Head of caudate nucleus (tissue), 42 donors: ENCODE results near the gene POU2AF3.
"Not testable (repeated sequence)": the region's sequence is repeated elsewhere in the genome, so short reads cannot be mapped to it uniquely, and the experiment has no call there.

Experiments
- DNase-seq, 42 donors: peaks; one replicate each; pipeline versions ENCODE4 v3.0.0 to v3.0.0-alpha.2; 2020 to 2021; ENCODE audit warnings: mixed read lengths in 7 of 42
- intact Hi-C: fragments of 100-400 bp; cut with DNase I; formaldehyde crosslinking; loops from one replicate; pipeline ENCODE4 v1.15.0; 2022

POU2AF3 gene

DNA sequence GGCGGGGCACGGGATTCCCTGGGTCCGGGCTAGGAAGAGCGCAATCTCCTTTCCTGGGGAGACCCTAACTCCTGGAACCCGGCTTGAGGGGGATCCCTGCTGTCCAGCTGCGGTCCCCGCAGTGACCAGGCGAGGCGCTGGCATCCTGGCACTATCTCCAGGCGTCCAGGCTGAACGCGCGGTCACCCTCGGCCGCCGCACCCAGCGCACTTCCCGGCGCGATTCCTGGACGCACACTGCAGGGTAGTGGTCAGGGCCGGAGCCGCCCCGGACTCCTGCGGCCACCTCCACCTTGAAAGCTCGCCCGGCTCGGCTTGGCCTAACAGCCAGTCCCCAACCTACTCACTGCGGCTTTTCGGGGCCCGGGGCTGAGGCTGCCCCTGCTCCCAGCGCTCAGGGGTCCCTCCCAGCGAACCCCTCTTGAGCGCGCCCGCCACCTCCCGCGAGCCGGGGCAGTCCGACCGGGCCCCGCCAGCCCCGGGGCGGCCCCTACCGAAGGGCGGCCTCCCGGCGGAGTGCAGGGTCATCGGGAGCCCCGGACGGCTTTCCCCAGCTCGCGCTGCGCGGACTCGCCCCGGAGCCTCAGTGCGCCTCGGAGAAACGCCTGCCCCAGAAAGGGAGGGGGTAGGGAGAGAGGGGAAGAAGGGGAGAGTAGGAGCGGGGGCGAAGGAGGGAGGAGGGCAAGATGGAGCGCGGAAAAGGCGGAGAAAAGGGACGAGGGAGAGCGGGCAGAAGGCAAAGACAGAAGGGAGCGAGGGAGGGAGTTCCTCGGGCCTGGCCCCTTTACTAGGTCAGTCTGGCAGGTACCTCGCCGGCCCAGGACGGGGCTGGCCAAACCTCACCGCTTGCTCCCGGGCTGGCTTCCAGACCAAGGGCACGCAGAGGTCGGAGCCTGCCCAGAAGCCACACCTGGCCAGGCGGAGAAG is 1.0 kb downstream of the POU2AF3 start:
- intact Hi-C loops, result no loop called here
- peak in 41 of 42 donors; percentile 39 to 84 (median 69) for DNase-seq

DNA sequence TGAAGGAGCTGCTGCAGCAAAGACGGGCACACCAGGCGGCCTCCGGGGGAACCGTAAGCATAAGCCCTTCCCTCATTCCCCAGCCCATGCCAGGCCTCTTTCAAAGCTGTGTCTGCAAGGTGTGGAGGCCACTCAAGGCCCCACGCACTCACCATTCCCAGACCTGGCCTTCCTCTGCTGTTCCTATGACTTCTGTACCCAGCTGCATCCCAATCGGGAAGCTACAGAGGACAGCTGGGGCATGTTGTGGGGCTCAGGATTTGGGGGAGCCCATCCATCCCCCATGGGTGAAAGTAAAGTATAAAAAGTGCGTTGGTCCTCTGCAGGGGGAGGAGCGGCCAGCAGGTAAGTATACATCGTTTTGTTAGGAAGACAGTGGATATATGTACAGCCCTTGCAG is 2.2 kb downstream of the POU2AF3 start:
- intact Hi-C loops, result no loop called here
- DNase-seq, result no peak

DNA sequence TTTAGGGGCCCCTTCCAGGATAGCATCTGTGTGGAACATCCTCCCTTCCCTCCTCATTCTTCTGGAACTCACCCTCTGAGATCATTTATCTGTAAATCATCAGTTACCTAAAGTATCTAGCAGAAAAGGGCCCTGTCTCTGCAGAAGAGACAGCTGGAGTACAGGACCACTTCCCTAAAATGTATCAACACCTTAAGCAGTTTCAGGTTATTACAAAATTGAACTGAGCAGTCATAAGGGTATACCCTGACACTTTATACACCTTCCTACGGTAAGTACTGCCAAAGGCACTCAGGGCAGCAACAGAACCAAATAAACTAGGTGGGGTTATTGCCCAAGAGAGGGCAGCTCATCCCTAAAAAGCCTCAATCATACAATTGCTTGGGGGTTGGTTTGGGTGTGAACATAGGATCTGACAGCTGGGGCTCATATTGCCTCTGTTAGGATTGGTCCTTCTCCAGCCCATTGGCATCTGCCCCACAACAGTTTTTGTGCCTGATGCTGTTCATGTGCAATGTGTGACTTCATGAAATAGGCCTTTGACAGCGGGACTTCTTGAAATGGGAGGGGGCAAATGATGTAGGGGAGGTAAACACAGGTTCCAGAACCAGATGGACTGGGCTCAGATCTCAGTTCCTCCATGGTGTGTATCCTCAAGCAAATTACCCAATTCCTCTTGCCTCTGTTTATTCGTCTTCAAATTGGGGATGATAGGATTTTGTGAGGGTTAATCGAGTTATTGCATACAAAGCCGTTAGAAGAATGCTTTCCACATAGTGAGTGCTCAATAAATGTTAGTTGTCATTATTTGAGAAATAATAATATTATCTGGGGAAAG is 2.9 kb downstream of the POU2AF3 start:
- DNase-seq, result peak in 1 of 42 donors; percentile 34
- intact Hi-C loops, result no loop called here

DNA sequence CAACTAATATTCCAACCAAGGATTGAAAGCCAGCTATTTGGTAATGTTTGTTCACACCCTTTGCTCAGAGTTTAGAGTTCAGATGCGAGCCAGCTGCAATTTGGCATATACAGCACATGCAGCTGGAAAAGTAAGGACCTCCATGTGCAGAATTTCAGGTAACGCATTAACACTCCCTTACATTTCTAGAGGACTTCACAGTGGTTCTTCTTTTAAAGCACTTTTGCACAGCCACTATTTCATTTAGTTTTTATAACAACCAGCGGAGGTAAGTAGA is 3.4 kb downstream of the POU2AF3 start:
- intact Hi-C loops, result no loop called here
- DNase-seq, result no peak

DNA sequence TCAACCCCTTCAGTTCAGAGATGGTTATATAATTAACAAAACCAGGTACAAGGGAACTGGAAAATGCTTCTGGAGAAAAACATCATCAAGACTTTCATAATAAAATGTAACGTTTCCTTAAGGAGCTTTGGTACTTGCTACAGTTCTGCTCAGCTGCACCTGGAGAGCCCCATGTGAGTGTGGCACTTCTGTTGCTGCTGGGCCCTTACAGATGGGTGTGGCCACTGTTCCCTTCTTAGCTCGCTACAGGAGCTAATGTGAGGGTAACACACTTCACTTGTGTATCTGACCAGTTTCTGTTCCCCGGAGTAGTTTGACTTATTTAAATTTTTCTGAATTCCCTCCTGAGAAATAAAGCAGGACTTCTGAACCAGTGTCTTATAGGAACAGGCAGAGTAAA is 4.0 kb downstream of the POU2AF3 start:
- intact Hi-C loops, result no loop called here
- DNase-seq, result no peak

DNA sequence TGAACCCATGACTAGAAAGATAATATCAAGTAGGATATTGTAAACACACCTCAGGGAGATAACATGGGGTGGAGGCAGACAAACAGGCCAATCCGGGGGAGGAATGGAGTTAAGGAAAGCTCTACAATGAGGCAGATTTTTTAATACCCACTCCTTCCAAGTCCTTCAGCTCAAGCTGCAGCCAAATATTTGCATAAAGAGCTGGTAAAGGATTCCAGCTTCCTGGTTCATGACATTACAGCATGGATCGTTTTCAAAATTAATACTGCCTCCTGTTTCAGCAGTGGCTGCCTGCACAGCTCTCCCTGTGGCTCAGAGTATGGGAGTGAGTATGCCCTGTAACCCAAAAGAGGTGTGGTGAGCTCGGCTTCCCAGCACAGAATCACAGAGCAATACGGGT is 5.1 kb downstream of the POU2AF3 start:
- intact Hi-C loops, result no loop called here

DNA sequence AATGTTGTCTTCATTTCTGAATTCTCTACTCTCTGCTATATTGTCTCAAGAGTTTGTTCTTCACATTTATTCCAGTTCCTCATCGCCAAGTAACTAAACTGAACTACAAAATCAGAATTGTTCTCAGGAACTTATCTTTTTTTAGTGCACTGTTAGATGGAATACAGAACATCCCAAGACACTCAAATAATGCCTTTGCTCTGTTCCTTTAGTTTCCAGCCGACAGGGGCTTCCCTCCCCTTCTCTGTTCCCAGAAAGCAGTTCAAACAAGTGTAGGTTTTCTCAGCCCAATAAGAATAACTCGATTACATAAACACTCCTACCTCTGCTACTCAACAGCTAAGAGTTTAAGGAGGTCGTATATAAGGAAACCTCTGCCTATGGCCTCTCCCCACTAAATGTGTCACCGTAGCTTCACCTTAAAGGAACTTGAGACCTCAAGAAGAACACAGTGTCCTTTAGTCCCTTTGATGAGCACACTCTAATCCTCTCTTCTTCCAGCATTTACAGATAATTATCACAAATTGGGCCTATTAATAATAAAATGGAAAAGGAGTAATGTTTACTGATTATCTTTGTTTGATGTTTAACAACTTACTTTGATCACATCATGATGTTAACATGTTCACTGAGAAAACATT is 6.9 kb downstream of the POU2AF3 start:
- no peak for DNase-seq
- intact Hi-C loops, result no loop called here

More for the DNA sequence above, 5.1 kb downstream of the POU2AF3 start:
- DNase-seq, result no peak

DNA sequence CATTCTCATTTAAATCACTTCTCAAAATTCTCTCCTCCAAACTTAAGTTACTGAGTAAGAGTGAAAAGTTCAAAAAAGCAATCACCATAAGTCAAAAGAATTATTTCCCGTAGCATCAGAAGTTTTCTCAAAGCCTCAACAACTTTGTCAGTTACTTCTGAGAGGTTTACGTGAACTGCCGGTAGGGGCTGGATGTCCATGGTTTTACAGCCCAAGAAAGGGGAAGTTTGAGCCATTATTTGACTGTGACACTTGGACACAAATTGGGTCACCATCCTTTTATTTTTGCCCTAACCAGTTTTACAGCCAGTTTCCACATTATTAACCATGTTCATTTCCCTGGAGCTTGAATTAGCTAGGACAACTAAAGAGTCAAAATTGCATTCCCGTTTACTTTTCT is 7.5 kb downstream of the POU2AF3 start:
- DNase-seq, result no peak
- intact Hi-C loops, result no loop called here

DNA sequence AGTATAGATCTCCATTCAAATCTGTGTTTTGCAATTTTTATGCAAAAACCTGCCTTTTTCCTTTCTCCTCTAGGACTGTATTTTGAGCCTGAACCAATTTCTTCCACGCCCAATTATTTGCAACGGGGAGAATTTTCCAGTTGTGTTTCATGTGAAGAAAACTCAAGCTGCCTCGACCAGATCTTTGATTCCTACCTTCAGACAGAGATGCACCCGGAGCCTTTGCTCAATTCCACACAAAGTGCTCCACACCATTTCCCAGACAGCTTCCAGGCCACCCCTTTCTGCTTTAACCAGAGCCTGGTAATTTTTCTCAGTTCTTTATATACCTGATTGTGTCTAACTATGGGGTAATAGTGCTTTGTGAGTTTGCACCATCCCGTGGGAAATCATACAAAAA is 8.0 kb downstream of the POU2AF3 start:
- intact Hi-C loops, result no loop called here
- DNase-seq, result no peak

DNA sequence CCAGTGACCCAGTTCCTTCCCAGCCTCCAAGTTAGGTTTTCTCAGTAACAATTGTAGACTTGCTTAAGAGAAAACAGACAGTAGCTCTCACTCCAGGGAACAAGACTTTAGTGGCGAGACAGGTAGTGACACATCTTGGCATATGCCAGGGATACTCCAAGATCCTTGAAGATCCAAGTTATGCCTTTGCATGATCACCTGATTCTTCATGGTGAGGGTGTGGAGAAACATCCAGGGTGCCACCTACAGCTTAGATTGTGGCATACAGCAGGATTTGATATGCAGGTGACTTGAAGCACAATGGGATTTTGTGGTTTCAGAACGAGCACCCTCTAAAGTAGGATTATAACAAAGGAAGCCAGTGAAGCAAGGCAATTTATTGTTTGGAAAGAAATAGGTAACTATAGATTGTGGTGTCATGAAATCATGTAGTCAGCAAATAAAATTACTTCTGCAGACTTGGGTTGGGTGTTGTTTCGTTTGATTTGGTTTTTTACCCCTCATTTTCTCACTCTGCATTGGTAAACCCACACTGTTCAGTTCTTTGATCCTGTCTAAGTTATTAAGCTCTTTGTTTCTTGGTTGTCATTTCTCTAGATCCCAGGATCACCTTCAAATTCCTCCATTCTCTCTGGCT is 9.2 kb downstream of the POU2AF3 start:
- no peak for DNase-seq
- intact Hi-C loops, result no loop called here

DNA sequence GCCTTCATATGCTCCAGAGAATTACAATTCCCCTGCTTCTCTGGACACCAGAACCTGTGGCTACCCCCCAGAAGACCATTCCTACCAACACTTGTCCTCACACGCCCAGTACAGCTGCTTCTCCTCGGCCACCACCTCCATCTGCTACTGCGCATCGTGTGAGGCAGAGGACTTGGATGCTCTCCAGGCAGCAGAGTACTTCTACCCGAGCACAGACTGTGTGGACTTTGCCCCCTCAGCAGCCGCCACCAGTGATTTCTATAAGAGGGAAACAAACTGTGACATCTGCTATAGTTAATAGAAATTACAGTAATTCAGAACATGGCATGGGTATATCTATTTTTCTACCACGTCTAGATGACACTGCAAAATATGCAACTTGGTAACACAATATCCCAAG is 9.8 kb downstream of the POU2AF3 start:
- DNase-seq, result no peak
- intact Hi-C loops, result no loop called here

DNA sequence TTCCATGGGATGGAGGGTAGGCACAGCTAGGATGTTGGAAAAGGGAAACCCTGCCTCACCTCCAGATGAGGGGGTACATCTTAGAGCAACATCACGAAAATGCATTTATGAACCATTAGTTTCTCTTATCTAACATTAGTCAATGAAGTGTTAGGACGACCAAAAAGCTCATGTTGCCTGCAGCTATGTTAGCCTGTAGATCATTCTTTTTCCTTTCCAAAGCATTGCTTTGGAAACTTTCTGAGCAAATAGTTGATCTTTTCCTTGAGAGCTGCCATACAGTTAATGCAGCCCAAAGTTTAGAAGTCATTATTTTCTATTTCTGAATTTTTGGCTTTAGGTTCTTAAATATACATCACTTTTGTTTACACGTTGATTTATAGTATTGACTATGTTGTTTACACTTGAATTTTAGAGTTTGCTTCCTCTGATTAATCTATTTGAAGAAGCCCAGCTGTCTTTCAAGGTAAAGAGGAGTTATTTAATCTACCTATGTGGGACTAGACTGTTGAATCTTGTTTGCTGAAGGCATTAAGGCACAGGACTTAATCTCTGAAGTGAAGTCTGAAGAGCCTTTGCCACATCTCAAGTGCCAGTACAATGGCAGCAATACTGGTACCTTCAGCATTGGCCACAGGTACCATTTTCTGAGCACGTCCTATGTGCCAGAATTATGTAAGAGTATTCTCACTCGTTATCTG is 11.0 kb downstream of the POU2AF3 start:
- no peak for DNase-seq
- intact Hi-C loops, result no loop called here

DNA sequence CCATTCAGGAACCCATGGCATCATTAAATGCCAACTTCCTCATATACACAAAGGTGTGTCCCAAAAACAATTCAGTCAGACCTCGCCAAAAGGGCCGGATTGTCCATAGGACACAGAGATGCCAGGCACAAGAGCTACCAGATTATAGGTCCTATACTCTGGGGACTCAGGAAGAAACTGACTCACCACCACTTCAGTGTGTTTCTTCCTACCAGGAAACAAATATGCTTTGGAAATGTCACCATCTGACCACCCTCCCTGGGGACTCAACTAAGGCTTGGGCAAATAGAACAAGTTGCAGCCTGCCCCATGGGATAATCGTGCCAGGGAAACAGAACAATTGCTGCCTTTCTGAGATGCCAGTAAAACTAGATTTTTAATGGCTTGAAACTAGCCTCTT is 11.7 kb downstream of the POU2AF3 start:
- intact Hi-C loops, result no loop called here
- no peak for DNase-seq

DNA sequence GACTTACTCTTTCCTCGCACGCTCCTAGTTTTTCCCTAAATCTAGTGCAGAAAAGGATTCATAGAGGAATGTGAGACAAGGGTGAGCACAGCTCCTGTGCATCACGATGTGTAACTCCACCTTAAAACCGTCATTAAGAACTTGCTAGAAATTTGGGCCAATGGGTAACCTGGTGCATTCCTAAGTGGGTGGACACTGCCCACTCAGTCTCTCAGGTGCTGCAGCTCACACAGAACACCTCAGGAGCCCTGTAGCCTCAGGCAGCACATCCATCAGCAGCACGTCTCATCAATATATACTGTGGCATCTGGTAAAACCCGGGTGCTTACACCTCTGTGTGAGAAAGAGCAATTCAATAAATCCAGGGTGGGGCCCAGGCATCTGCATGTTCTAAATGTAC is 12.4 kb downstream of the POU2AF3 start:
- intact Hi-C loops, result no loop called here
- DNase-seq, result no peak

DNA sequence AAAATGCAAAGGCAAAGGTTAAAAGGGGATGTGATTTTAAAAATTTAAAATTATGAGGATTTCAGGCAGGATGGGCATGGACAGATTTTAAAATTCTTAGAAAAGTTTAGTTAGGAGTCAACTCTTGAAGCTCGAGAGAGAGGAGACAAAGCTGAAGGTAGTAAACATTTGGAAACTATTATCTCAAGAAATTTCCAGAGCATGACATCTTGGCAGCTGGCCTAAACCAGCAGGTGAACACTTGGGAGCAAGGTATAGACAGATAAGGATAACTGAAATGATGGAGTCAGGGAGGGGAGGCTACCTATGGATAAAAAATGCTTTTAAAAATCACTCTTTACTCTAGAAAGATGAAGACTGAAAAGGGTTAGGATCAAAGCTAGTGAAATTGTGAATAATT is 13.7 kb downstream of the POU2AF3 start:
- intact Hi-C loops, result no loop called here
- DNase-seq, result no peak

DNA sequence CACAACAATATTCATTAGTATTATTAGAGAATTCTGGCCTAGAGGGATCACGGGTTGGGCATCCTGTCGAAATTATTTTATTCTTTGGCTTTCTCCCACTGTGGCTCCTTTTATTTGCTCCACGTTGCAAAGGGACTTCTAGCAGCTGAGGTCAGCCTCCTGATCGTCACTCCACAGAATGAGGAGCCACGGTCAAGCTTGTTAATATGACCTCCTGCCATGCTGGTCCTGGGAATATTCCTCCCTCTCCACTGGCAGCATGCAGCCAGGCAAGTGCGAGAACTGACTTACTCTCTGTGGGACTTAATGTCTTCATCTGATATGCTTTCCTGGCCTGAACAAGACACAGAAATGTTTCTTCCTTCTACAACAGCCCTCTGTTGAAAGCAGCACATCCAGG is 20.9 kb downstream of the POU2AF3 start:
- no peak for DNase-seq
- intact Hi-C loops, result no loop called here

DNA sequence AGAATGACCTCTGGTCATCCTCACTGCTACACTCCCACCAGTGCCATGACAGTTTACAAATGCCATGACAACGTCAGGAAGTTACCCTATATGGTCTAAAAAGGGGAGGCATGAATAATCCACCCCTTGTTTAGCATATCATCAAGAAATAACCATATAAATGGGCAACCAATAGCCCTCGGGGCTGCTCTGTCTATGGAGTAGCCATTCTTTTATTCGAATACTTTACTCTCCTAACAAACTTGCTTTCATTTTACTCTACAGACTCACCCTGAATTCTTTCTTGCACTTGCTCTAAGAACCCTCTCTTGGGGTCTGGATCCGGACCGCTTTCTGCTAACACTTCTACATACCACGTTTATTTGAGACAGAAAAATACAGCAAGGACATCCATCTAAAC is 21.9 kb downstream of the POU2AF3 start:
- intact Hi-C loops, DNase-seq: not testable (repeated sequence)

DNA sequence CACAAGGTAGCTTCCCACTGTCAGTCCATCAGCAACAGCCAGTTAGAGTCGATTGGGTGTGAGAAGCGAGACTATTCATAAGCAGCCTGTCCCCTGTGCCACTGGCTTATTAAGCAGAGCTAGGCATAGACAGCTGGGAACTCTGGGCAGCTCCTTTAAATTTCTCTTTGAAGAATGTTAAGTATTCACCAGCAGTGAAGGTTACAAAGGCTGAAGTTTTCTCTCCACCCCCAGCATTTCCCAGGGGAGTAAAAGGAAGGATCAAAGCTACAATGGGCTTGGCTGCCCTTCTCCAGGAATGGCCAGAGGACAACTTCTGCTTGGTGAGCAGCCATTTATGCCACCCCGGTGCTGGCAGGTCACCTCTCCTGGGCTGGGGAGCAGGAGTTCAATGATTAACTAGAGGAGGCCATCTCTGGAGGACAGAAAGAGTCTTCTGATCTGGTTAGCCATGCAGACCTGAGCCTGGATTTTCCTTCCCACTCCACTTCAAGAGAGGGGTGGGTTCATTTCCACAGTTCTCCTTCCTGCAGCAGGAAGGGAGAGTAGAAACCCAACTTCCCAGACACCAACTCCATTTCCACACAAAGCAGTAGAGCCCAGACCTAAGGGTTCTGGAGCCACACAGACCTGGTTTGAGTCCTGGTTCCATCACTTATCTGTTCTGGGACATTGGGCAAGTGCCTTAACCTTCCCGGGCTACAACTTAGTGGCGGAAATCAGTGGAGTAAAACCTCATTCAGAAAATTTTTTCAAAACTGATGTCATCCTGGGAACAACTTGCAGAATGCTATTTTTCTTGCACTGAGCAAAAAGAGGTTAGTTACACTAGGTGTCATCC is 22.6 kb downstream of the POU2AF3 start:
- intact Hi-C loops, result no loop called here
- no peak for DNase-seq
